Measurements from ENCODE around the gene HDHD3. TPM values are rescaled to one million over a fixed set of nuclear protein-coding genes. Genes with fewer than 3 reads are reported as not detected.
A peak's percentile ranks its signal among the peaks of the same experiment; 100 is the strongest.
"Not testable (repeated sequence)": the region's sequence is repeated elsewhere in the genome, so short reads cannot be mapped to it uniquely, and the experiment has no call there.

Gene HDHD3
- total and polyA plus RNA-seq, 2 experiments from 2014 or later: 32.1 to 44.6 TPM

GRCh38 chr9:113387560-113388230 lies 10.9 kb upstream of the HDHD3 start:
- H3K27me3 ChIP-seq: no peaks in the 10 kb centered on the region
- TF ChIP-seq, protein P1, sequence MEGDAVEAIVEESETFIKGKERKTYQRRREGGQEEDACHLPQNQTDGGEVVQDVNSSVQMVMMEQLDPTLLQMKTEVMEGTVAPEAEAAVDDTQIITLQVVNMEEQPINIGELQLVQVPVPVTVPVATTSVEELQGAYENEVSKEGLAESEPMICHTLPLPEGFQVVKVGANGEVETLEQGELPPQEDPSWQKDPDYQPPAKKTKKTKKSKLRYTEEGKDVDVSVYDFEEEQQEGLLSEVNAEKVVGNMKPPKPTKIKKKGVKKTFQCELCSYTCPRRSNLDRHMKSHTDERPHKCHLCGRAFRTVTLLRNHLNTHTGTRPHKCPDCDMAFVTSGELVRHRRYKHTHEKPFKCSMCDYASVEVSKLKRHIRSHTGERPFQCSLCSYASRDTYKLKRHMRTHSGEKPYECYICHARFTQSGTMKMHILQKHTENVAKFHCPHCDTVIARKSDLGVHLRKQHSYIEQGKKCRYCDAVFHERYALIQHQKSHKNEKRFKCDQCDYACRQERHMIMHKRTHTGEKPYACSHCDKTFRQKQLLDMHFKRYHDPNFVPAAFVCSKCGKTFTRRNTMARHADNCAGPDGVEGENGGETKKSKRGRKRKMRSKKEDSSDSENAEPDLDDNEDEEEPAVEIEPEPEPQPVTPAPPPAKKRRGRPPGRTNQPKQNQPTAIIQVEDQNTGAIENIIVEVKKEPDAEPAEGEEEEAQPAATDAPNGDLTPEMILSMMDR (IDR thresholded peaks at IDR 0.05; ENCODE audit: low read depth, low read length): no peak

DNA sequence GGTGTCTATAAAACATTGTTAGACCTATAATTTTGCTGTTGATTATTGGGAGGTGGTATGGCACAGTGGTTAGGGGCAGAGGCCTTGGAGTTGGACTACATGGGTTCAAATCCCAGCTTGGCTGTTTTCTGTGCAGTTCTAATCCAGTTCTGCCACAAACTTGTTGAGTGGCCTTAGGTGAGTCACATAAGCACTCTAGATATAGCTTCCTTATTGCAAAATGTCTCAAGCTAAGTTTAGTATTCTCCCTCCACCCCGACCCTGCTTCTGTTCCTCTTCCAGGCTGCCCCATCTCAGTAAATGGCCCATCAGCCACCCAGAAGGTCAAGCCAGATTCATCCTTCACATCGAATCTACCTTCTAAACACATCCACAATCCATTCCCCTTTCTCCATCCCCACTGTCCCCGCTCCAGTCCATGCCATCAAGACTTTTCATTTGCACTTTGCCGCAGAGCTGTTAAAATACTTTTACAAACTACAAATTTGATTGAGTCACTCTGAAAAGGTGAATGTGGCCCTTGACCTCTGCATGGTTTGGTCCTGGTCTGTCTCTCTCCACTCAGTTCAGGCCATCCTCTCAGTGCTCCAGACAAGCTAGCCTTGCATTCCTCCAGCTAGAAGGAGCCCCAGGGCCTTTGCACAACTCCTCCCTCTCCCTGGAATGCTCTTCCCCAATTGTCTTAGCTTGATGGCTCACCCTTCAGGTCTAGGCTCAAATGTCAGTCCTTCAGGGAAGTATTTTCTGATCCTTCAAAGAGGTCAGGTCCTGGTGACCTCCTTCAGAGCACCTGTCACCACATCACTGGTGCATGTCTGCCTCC lies 10.0 kb upstream of the HDHD3 start:
- Histone ChIP-seq H3K36me3 (peaks cover 6% of the 10 kb centered on the region), H3K9me3 (ENCODE audit: low read depth) (no peaks in the 10 kb centered on the region)
- TF ChIP-seq, protein P1 (IDR thresholded peaks at IDR 0.05; ENCODE audit: low read depth, low read length): no peak

More at GRCh38 chr9:113387560-113388230, 10.9 kb upstream of the HDHD3 start:
- Histone ChIP-seq H3K4me1 (ENCODE audit: low read depth) (no peaks in the 10 kb centered on the region), H3K9me3 (ENCODE audit: low read depth) (no peaks in the 10 kb centered on the region), H3K4me3 (no peak overlapping the region), H3K36me3 (peaks cover 6% of the 10 kb centered on the region), H3K27ac (peak overlapping the region; percentile 75)
- no peak for DNase-seq (ENCODE audit: low read depth in 1 of 2, low spot score in 1 of 2)

DNA sequence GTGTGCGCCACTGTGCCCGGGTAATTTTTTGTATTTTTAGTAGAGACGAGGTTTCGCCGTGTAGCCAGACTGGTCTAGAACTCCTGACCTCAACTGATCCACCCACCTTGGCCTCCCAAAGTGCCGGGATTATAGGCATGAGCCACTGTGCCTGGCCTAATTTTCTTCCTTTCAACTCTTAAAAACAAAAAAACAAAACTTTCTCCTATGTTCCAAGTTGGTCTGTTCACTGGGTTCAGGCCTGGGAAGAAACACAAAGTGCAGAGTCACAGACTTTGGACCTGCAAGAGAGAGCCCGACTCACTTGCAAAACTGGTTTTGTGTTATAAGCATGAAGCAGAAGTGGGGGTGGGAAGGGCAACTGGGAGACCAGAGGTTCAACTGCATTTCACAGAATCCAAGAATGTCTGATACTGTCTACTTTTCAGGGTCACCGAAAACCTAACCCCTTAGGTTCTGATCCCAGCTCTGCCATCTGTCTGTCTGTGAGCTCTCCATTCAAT lies 5.2 kb upstream of the HDHD3 start:
- TF ChIP-seq, protein P1 (IDR thresholded peaks at IDR 0.05; ENCODE audit: low read depth, low read length): no peak
- Histone ChIP-seq H3K36me3 (no peaks in the 10 kb centered on the region), H3K27ac (no peak overlapping the region), H3K9me3 (ENCODE audit: low read depth) (no peaks in the 10 kb centered on the region), H3K4me1 (ENCODE audit: low read depth) (peaks cover 11% of the 10 kb centered on the region), H3K27me3 (no peaks in the 10 kb centered on the region), H3K4me3 (no peak overlapping the region)
- DNase-seq (ENCODE audit: low read depth in 1 of 2, low spot score in 1 of 2): no peak

More for the DNA sequence above, 10.0 kb upstream of the HDHD3 start:
- no peak for DNase-seq (ENCODE audit: low read depth in 1 of 2, low spot score in 1 of 2)
- no peaks in the 10 kb centered on the region for H3K4me1 ChIP-seq (ENCODE audit: low read depth)
- no peak overlapping the region for H3K4me3 ChIP-seq
- H3K27me3 ChIP-seq: no peaks in the 10 kb centered on the region
- H3K27ac ChIP-seq: peak overlapping the region; percentile 75

GRCh38 chr9:113381441-113381840 lies 4.7 kb upstream of the HDHD3 start:
- not testable (repeated sequence) for H3K9me3 ChIP-seq (ENCODE audit: low read depth); H3K27me3 ChIP-seq; H3K27ac ChIP-seq; DNase-seq (ENCODE audit: low read depth in 1 of 2, low spot score in 1 of 2); H3K36me3 ChIP-seq; H3K4me3 ChIP-seq
- H3K4me1 ChIP-seq (ENCODE audit: low read depth): peaks cover 11% of the 10 kb centered on the region

GRCh38 chr9:113380869-113381378 lies 4.1 kb upstream of the HDHD3 start:
- Histone ChIP-seq H3K4me1 (ENCODE audit: low read depth) (peaks cover 11% of the 10 kb centered on the region), H3K9me3 (ENCODE audit: low read depth) (no peaks in the 10 kb centered on the region), H3K4me3 (no peak overlapping the region), H3K27me3 (no peaks in the 10 kb centered on the region), H3K27ac (peak overlapping the region; percentile 86), H3K36me3 (no peaks in the 10 kb centered on the region)
- DNase-seq (ENCODE audit: low read depth in 1 of 2, low spot score in 1 of 2): no peak
- TF ChIP-seq, protein P1 (IDR thresholded peaks at IDR 0.05; ENCODE audit: low read depth, low read length): no peak

DNA sequence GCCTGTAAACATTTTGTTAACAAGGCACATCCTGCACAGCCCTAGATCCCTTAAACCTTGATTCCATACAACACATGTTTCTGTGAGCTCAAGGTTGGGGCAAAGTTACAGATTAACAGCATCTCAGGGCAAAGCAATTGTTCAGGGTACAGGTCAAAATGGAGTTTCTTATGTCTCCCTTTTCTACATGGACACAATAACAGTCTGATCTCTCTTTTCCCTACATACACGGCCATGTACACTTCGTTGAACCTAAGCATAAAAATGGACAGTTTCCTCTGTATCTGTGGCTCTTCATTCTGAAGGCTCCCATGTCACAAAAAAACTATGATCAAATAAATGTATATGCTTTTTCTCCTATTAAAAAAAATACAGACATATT lies 3.0 kb upstream of the HDHD3 start:
- not testable (repeated sequence) for DNase-seq (ENCODE audit: low read depth in 1 of 2, low spot score in 1 of 2); H3K9me3 ChIP-seq (ENCODE audit: low read depth); H3K36me3 ChIP-seq; H3K4me3 ChIP-seq; H3K27me3 ChIP-seq
- Histone ChIP-seq H3K27ac (peak overlapping the region; percentile 86), H3K4me1 (ENCODE audit: low read depth) (peaks cover 11% of the 10 kb centered on the region)

GRCh38 chr9:113379094-113379828 lies 2.5 kb upstream of the HDHD3 start:
- H3K9me3 ChIP-seq (ENCODE audit: low read depth); H3K36me3 ChIP-seq; H3K4me3 ChIP-seq; H3K27me3 ChIP-seq; DNase-seq (ENCODE audit: low read depth in 1 of 2, low spot score in 1 of 2): not testable (repeated sequence)
- Histone ChIP-seq H3K27ac (peak overlapping the region; percentile 86), H3K4me1 (ENCODE audit: low read depth) (peaks cover 11% of the 10 kb centered on the region)

Data from cardiac muscle cell (in vitro differentiated cells and primary cell).